Hepatocyte (in vitro differentiated cells): Measurements from ENCODE around the gene TMCC1. TPM values are rescaled to one million over a fixed set of nuclear protein-coding genes. Genes with fewer than 3 reads are reported as not detected.

Source experiments
- DNase-seq: peaks from one replicate; pipeline ENCODE4 v3.0.0-alpha.2; 2016; ENCODE audit warnings: low spot score
- H2AFZ ChIP-seq: fragments of 200-600 bp; sonication (generic); 2 replicates; pipeline ENCODE4 v1.6.0; 2016; ENCODE audit warnings: antibody characterized with exemption, mild to moderate bottlenecking
- H3K27ac ChIP-seq: fragments of 200-600 bp; sonication (generic); 2 replicates; pipeline ENCODE4 v1.5.1; 2016; ENCODE audit warnings: mild to moderate bottlenecking
- H3K27me3 ChIP-seq: fragments of 200-600 bp; sonication (generic); 2 replicates; pipeline ENCODE4 v1.6.1; 2016
- H3K36me3 ChIP-seq: fragments of 200-600 bp; sonication (generic); replicated peaks from 2 replicates; pipeline ENCODE4 v1.5.1; 2016; ENCODE audit warnings: low read depth; ENCODE audit not compliant: insufficient read depth
- H3K4me1 ChIP-seq: fragments of 200-600 bp; sonication (generic); 2 replicates; pipeline ENCODE4 v1.5.1; 2016; ENCODE audit warnings: mild to moderate bottlenecking, moderate library complexity; ENCODE audit not compliant: insufficient read depth
- H3K4me2 ChIP-seq: fragments of 200-600 bp; sonication (generic); 2 replicates; pipeline ENCODE4 v1.6.0; 2016
- H3K4me3 ChIP-seq: fragments of 200-600 bp; sonication (generic); 2 replicates; pipeline ENCODE4 v1.5.1; 2016; ENCODE audit warnings: mild to moderate bottlenecking
- H3K79me2 ChIP-seq: fragments of 200-600 bp; sonication (generic); 2 replicates; pipeline ENCODE4 v1.6.0; 2017; ENCODE audit warnings: mild to moderate bottlenecking
- H3K9me2 ChIP-seq: fragments of 200-600 bp; sonication (generic); replicated peaks from 2 replicates; pipeline ENCODE4 v1.6.0; 2017; ENCODE audit warnings: mild to moderate bottlenecking; ENCODE audit not compliant: insufficient read depth
- H3K9me3 ChIP-seq: fragments of 200-600 bp; sonication (generic); 2 replicates; pipeline ENCODE4 v1.5.1; 2016; ENCODE audit warnings: low read depth, mild to moderate bottlenecking
- H4K20me1 ChIP-seq: fragments of 200-600 bp; sonication (generic); 2 replicates; pipeline ENCODE4 v1.6.0; 2016; ENCODE audit warnings: mild to moderate bottlenecking; ENCODE audit not compliant: insufficient read depth, poor library complexity, severe bottlenecking
- CTCF ChIP-seq: fragments of 200-600 bp; sonication (generic); IDR thresholded peaks from 2 replicates; pipeline ENCODE4 v1.5.1; 2016; ENCODE audit warnings: antibody characterized with exemption, mild to moderate bottlenecking; ENCODE audit not compliant: poor library complexity
- EZH2 ChIP-seq: fragments of 200-600 bp; sonication (generic); IDR thresholded peaks from 2 replicates; pipeline ENCODE4 v1.6.1; 2016; ENCODE audit warnings: antibody characterized with exemption, mild to moderate bottlenecking, borderline replicate concordance
- EZH2phosphoT487 ChIP-seq: fragments of 200-600 bp; sonication (generic); IDR thresholded peaks from one replicate; pipeline ENCODE4 v1.6.1; 2018; ENCODE audit warnings: antibody characterized with exemption, mild to moderate bottlenecking, low read depth, moderate library complexity; ENCODE audit not compliant: unreplicated experiment, severe bottlenecking
- WGBS: methylation state at CpG from one replicate; pipeline ENCODE4 v1.1.6; 2016; ENCODE audit warnings: low lambda C conversion rate; ENCODE audit errors: missing lambda C conversion rate; 5-methylcytosine and 5-hydroxymethylcytosine counted together
- polyA plus RNA-seq: library from polyadenylated mRNA; unstranded; fragments of >200 nt; fragmentation: Nextera tagmentation; extraction: Ambion mirVana; gene quantifications from 2 replicates; pipeline ENCODE4 v1.2.1, GENCODE V29; 2016
- total RNA-seq: library from RNA; depleted of rRNA; stranded (reverse); fragments of >200 nt; gene quantifications from 2 replicates; pipeline ENCODE4 v1.2.3, GENCODE V29; 2014

Gene TMCC1
- total and polyA plus RNA-seq, 2 experiments from 2014 or later: 7.0 to 17.3 TPM

- Histone ChIP-seq H3K9me3 (peaks cover 7% of the 10 kb centered on the region), H4K20me1 (no peaks in the 10 kb centered on the region), H3K4me1 (peaks cover 4% of the 10 kb centered on the region), H3K36me3 (no peaks in the 10 kb centered on the region), H3K27ac (no peak overlapping the region), H3K4me3 (no peak overlapping the region), H3K9me2 (no peaks in the 10 kb centered on the region), H3K4me2 (no peak overlapping the region), H3K27me3 (no peaks in the 10 kb centered on the region), H2AFZ (no peak overlapping the region), H3K79me2 (peaks cover 72% of the 10 kb centered on the region)
- TF ChIP-seq EZH2phosphoT487: no peak
- no peak for TF ChIP-seq CTCF
- TF ChIP-seq EZH2: no peak
- 86% methylated on average over 6 of the region's 6 CpGs for WGBS
- no peak for DNase-seq
These were observed 55.4 kb downstream of the TMCC1 start for GRCh38 chr3:129838086-129838485.

GRCh38 chr3:129837065-129837642 lies 56.4 kb downstream of the TMCC1 start:
- Histone ChIP-seq H2AFZ (no peak overlapping the region), H4K20me1 (no peaks in the 10 kb centered on the region), H3K27me3 (no peaks in the 10 kb centered on the region), H3K4me2 (no peak overlapping the region), H3K79me2 (peaks cover 64% of the 10 kb centered on the region), H3K4me3 (no peak overlapping the region), H3K27ac (no peak overlapping the region), H3K9me2 (no peaks in the 10 kb centered on the region), H3K36me3 (no peaks in the 10 kb centered on the region), H3K9me3 (no peaks in the 10 kb centered on the region), H3K4me1 (peaks cover 4% of the 10 kb centered on the region)
- 44% methylated on average over 2 of the region's 2 CpGs for WGBS
- TF ChIP-seq CTCF: no peak
- TF ChIP-seq EZH2phosphoT487: no peak
- TF ChIP-seq EZH2: no peak
- no peak for DNase-seq

GRCh38 chr3:129836381-129837064 lies 57.0 kb downstream of the TMCC1 start:
- Histone ChIP-seq H3K27me3 (no peaks in the 10 kb centered on the region), H3K4me2 (no peak overlapping the region), H3K9me3 (no peaks in the 10 kb centered on the region)

More at GRCh38 chr3:129836381-129837064, 57.0 kb downstream of the TMCC1 start:
- 24% methylated on average over 2 of the region's 2 CpGs for WGBS
- Histone ChIP-seq H3K9me2 (no peaks in the 10 kb centered on the region), H2AFZ (no peak overlapping the region), H3K36me3 (no peaks in the 10 kb centered on the region), H3K79me2 (peaks cover 57% of the 10 kb centered on the region), H4K20me1 (no peaks in the 10 kb centered on the region), H3K4me3 (no peak overlapping the region), H3K4me1 (peaks cover 4% of the 10 kb centered on the region), H3K27ac (no peak overlapping the region)
- TF ChIP-seq CTCF: no peak
- TF ChIP-seq EZH2: no peak
- no peak for TF ChIP-seq EZH2phosphoT487
- no peak for DNase-seq
